ENCODE measurements around the gene LRRC17.

Gene LRRC17

DNA sequence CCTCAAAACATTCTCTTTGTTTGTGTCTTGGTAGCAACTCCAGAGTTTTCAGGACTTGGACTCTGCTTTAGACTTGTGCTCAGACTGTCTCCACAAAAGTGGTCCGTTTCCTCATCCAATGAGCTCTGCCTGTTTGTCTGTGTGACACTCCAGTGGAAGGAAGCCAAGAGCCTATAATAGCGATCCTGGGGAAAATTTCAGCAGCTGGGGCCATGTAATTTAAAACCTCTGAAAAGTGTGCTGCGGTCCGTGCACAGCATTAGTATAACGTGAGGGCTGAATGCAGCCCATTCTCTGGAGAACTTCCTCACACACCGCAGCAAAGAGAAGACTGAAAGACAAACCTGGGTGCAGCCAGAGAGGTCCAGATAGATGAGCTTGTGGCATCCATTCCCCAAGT lies at the start of gene LRRC17:
Gene LRRC17 (plus strand): TSS at position 259 of the 400 bp plus-strand sequence. CDS start 20,914 bp downstream, outside the sequence.
- H3K9ac ChIP-seq (ENCODE audit: low read length) = peak within 1 kb of the TSS; percentile 5
- DNase-seq (ENCODE audit: low read depth) = peak; percentile 87
- H3K4me1 ChIP-seq (ENCODE audit: control insufficient read depth, insufficient read depth, low read length) = peaks cover 35% of the 10 kb centered on the region
- H3K9me3 ChIP-seq (ENCODE audit: control insufficient read depth, low read length) = no peaks in the 10 kb centered on the region
- peak within 1 kb of the TSS; percentile 63 for H3K4me3 ChIP-seq (ENCODE audit: low read length)
- H3K36me3 ChIP-seq (ENCODE audit: control insufficient read depth, insufficient read depth, low read length, severe bottlenecking) = no peaks in the 10 kb centered on the region
- H3K27me3 ChIP-seq (replicated peaks; ENCODE audit: control insufficient read depth, insufficient read depth, low read length) = no peaks in the 10 kb centered on the region

- no peaks in the 10 kb centered on the region for H3K36me3 ChIP-seq (ENCODE audit: control insufficient read depth, insufficient read depth, low read length, severe bottlenecking)
- no peaks in the 10 kb centered on the region for H3K27me3 ChIP-seq (replicated peaks; ENCODE audit: control insufficient read depth, insufficient read depth, low read length)
- H3K4me1 ChIP-seq (ENCODE audit: control insufficient read depth, insufficient read depth, low read length) = peaks cover 5% of the 10 kb centered on the region
- DNase-seq (ENCODE audit: low read depth) = no peak
- no peak overlapping the region for H3K4me3 ChIP-seq (ENCODE audit: low read length)
- no peaks in the 10 kb centered on the region for H3K9me3 ChIP-seq (ENCODE audit: control insufficient read depth, low read length)
- no peak overlapping the region for H3K9ac ChIP-seq (ENCODE audit: low read length)
Observed at GRCh38 chr7:102864958-102865357, 47.8 kb upstream of the LRRC17 start.

- Histone ChIP-seq H3K9me3 (ENCODE audit: control insufficient read depth, low read length) (no peaks in the 10 kb centered on the region), H3K27me3 (replicated peaks; ENCODE audit: control insufficient read depth, insufficient read depth, low read length) (no peaks in the 10 kb centered on the region), H3K4me1 (ENCODE audit: control insufficient read depth, insufficient read depth, low read length) (peaks cover under 1% of the 10 kb centered on the region), H3K9ac (ENCODE audit: low read length) (no peak overlapping the region), H3K36me3 (ENCODE audit: control insufficient read depth, insufficient read depth, low read length, severe bottlenecking) (no peaks in the 10 kb centered on the region), H3K4me3 (ENCODE audit: low read length) (no peak overlapping the region)
- no peak for DNase-seq (ENCODE audit: low read depth)
Observed at GRCh38 chr7:102866535-102867215, 46.1 kb upstream of the LRRC17 start.

GRCh38 chr7:102869195-102869594 lies 43.6 kb upstream of the LRRC17 start:
- Histone ChIP-seq H3K27me3 (replicated peaks; ENCODE audit: control insufficient read depth, insufficient read depth, low read length) (no peaks in the 10 kb centered on the region), H3K36me3 (ENCODE audit: control insufficient read depth, insufficient read depth, low read length, severe bottlenecking) (no peaks in the 10 kb centered on the region), H3K4me1 (ENCODE audit: control insufficient read depth, insufficient read depth, low read length) (peaks cover 11% of the 10 kb centered on the region), H3K9ac (ENCODE audit: low read length) (no peak overlapping the region), H3K9me3 (ENCODE audit: control insufficient read depth, low read length) (no peaks in the 10 kb centered on the region), H3K4me3 (ENCODE audit: low read length) (no peak overlapping the region)
- DNase-seq (ENCODE audit: low read depth) = no peak

DNA sequence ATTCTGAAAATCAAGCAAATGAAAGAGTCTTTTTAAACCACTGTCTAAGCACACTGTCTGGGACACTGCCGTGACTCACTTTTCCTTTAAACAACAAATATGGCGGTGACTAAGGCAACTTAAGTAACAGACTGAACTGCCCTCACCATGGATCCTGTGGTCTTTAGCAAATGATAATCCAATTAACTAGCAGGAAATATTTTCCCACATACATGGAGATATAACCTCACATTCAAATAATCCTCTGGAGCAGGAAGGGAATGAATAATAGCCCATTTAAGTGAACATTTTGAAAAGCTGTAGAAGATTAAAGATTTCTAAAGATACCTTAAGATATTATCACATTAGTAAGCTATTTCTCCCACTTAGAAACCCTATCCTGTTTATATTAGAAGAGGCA lies 40.3 kb upstream of the LRRC17 start:
- Histone ChIP-seq H3K27me3 (replicated peaks; ENCODE audit: control insufficient read depth, insufficient read depth, low read length) (no peaks in the 10 kb centered on the region), H3K9me3 (ENCODE audit: control insufficient read depth, low read length) (no peaks in the 10 kb centered on the region), H3K4me1 (ENCODE audit: control insufficient read depth, insufficient read depth, low read length) (peaks cover 27% of the 10 kb centered on the region), H3K4me3 (ENCODE audit: low read length) (no peak overlapping the region), H3K9ac (ENCODE audit: low read length) (no peak overlapping the region), H3K36me3 (ENCODE audit: control insufficient read depth, insufficient read depth, low read length, severe bottlenecking) (no peaks in the 10 kb centered on the region)
- peak; percentile 80 for DNase-seq (ENCODE audit: low read depth)

DNA sequence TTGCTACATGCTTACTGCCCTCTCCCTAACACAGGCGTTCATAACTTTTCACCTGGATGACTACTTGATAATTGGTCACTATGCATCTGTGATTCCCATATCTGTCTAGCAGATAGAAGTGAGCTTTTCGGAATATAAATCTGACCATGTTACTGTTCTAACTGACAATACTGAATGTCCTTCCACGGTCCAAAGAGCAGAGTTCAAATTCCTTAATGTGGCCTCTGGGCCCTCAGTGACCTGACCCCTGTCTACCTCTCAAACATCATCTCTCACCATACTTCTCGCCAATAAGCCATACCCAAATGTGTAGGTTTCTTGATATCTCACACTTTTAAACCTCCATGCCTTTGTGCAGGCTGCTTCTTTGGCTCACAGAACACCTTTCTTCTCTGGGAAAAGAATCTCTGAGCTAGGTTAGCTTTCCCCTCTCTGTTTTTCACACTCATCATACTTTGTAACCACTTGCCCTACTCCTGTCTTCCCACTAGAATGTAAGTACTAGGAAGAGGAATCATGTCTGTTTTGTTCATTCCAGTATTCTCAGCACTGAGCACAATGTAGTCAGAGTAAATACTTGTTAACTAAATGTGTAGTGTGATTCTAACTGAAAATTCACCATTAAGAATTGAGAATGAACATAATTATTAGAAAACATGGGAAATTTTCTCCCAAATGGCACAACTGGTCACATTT lies 39.2 kb upstream of the LRRC17 start:
- Histone ChIP-seq H3K9me3 (ENCODE audit: control insufficient read depth, low read length) (no peaks in the 10 kb centered on the region), H3K9ac (ENCODE audit: low read length) (no peak overlapping the region), H3K27me3 (replicated peaks; ENCODE audit: control insufficient read depth, insufficient read depth, low read length) (no peaks in the 10 kb centered on the region), H3K4me1 (ENCODE audit: control insufficient read depth, insufficient read depth, low read length) (peaks cover 27% of the 10 kb centered on the region), H3K4me3 (ENCODE audit: low read length) (no peak overlapping the region), H3K36me3 (ENCODE audit: control insufficient read depth, insufficient read depth, low read length, severe bottlenecking) (no peaks in the 10 kb centered on the region)
- DNase-seq (ENCODE audit: low read depth) = no peak

DNA sequence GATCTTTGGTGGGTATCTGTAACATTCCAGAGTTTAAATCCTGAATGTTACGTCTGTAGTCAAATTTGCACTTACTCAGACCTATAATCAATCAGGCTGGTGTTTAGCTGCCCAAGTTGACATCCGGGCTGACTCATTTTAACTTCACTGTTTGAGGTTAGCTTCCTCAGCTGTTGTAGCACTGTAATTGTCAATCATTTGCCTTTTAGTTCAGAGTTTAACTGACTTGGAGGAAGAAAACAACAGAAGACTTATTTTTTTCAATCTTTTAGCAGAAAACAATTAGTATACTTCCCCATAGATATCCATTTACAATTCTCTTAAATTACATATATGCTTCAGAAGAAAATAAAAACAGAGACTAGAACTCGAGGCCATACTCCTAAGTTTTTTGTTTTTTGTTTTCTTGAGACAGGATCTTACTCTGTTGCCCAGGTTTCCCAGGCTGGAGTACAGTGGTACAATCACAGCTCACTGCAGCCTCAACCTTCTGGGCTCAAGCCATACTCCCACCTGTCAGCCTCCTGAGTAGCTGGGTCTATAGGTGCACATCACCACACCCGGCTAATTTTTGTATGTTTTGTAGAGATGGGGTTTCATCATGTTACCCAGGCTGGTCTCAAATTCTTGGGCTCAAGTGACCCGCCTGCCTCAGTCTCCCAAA lies 38.5 kb upstream of the LRRC17 start:
- Histone ChIP-seq H3K36me3 (ENCODE audit: control insufficient read depth, insufficient read depth, low read length, severe bottlenecking) (no peaks in the 10 kb centered on the region), H3K4me1 (ENCODE audit: control insufficient read depth, insufficient read depth, low read length) (peaks cover 27% of the 10 kb centered on the region), H3K27me3 (replicated peaks; ENCODE audit: control insufficient read depth, insufficient read depth, low read length) (no peaks in the 10 kb centered on the region), H3K4me3 (ENCODE audit: low read length) (no peak overlapping the region), H3K9ac (ENCODE audit: low read length) (no peak overlapping the region), H3K9me3 (ENCODE audit: control insufficient read depth, low read length) (no peaks in the 10 kb centered on the region)
- DNase-seq (ENCODE audit: low read depth) = peak; percentile 54

- no peaks in the 10 kb centered on the region for H3K9me3 ChIP-seq (ENCODE audit: control insufficient read depth, low read length)
- DNase-seq (ENCODE audit: low read depth) = peak; percentile 55
- no peak overlapping the region for H3K9ac ChIP-seq (ENCODE audit: low read length)
- no peaks in the 10 kb centered on the region for H3K36me3 ChIP-seq (ENCODE audit: control insufficient read depth, insufficient read depth, low read length, severe bottlenecking)
- H3K27me3 ChIP-seq (replicated peaks; ENCODE audit: control insufficient read depth, insufficient read depth, low read length) = no peaks in the 10 kb centered on the region
- H3K4me3 ChIP-seq (ENCODE audit: low read length) = no peak overlapping the region
- H3K4me1 ChIP-seq (ENCODE audit: control insufficient read depth, insufficient read depth, low read length) = peaks cover 27% of the 10 kb centered on the region
Observed at GRCh38 chr7:102874966-102875365, 37.8 kb upstream of the LRRC17 start.

- no peaks in the 10 kb centered on the region for H3K36me3 ChIP-seq (ENCODE audit: control insufficient read depth, insufficient read depth, low read length, severe bottlenecking)
- no peak overlapping the region for H3K9ac ChIP-seq (ENCODE audit: low read length)
- DNase-seq (ENCODE audit: low read depth) = peak; percentile 94
- no peak overlapping the region for H3K4me3 ChIP-seq (ENCODE audit: low read length)
- H3K27me3 ChIP-seq (replicated peaks; ENCODE audit: control insufficient read depth, insufficient read depth, low read length) = no peaks in the 10 kb centered on the region
- H3K4me1 ChIP-seq (ENCODE audit: control insufficient read depth, insufficient read depth, low read length) = peaks cover 27% of the 10 kb centered on the region
- H3K9me3 ChIP-seq (ENCODE audit: control insufficient read depth, low read length) = no peaks in the 10 kb centered on the region
Observed at GRCh38 chr7:102875700-102876295, 37.0 kb upstream of the LRRC17 start.

- Histone ChIP-seq H3K4me1 (ENCODE audit: control insufficient read depth, insufficient read depth, low read length) (peaks cover 7% of the 10 kb centered on the region), H3K4me3 (ENCODE audit: low read length) (no peak overlapping the region), H3K27me3 (replicated peaks; ENCODE audit: control insufficient read depth, insufficient read depth, low read length) (no peaks in the 10 kb centered on the region), H3K36me3 (ENCODE audit: control insufficient read depth, insufficient read depth, low read length, severe bottlenecking) (no peaks in the 10 kb centered on the region), H3K9ac (ENCODE audit: low read length) (no peak overlapping the region), H3K9me3 (ENCODE audit: control insufficient read depth, low read length) (no peaks in the 10 kb centered on the region)
- DNase-seq (ENCODE audit: low read depth) = peak; percentile 38
Observed at GRCh38 chr7:102883098-102883860, 29.5 kb upstream of the LRRC17 start.

Measured in adipocyte (in vitro differentiated cells).